ENCODE results near the gene NSUN6.

Gene NSUN6, protein sequence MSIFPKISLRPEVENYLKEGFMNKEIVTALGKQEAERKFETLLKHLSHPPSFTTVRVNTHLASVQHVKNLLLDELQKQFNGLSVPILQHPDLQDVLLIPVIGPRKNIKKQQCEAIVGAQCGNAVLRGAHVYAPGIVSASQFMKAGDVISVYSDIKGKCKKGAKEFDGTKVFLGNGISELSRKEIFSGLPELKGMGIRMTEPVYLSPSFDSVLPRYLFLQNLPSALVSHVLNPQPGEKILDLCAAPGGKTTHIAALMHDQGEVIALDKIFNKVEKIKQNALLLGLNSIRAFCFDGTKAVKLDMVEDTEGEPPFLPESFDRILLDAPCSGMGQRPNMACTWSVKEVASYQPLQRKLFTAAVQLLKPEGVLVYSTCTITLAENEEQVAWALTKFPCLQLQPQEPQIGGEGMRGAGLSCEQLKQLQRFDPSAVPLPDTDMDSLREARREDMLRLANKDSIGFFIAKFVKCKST

DNA sequence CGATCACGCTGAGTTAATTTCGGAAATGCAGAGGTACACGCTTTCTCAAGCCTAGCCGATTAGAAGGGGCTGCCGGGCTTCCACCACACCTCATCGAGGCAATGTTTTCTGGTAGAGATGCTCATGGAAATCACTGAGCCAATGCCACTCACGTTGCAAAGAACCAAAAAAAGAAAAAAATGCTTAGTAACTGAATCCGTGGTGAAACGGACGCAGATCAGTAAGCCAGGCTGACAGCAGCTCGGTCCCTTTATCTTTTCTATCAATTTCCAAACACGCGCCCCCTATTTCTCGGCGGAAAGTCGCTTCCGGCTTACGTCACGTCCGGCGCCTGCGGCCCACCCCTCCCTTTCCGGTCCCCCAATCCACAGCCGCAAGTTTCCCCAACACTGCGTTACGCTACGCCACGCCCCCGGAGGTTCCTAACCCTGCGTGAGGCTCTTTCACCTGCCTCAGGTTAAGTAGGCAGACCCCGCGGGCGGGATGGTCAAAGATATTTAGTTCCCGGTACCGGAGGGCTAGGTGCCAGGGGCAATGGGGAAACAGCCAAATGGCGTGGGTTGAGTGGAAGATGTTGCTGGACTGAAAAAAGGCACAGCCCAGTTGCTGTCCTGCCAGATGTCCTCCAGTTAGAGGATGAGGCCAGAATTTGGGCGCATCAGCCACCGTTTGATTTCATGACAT is at the start of gene NSUN6:
NSUN6 (minus strand) TSS at position 264 of the 684 bp plus-strand sequence. CDS start 384 bp downstream, outside the sequence.
- Mint-ChIP-seq H3K36me3 (ENCODE audit: low read depth) (peaks cover 20% of the 10 kb centered on the region), H3K27me3 (ENCODE audit: low read depth) (no peaks in the 10 kb centered on the region), H3K27ac (peak within 1 kb of the TSS; percentile 99), H3K9me3 (no peaks in the 10 kb centered on the region), H3K4me3 (peak within 1 kb of the TSS; percentile 97), H3K4me1 (ENCODE audit: low read depth) (peaks cover 30% of the 10 kb centered on the region)
- DNase-seq (ENCODE audit: low spot score), result peak; percentile 92

DNA sequence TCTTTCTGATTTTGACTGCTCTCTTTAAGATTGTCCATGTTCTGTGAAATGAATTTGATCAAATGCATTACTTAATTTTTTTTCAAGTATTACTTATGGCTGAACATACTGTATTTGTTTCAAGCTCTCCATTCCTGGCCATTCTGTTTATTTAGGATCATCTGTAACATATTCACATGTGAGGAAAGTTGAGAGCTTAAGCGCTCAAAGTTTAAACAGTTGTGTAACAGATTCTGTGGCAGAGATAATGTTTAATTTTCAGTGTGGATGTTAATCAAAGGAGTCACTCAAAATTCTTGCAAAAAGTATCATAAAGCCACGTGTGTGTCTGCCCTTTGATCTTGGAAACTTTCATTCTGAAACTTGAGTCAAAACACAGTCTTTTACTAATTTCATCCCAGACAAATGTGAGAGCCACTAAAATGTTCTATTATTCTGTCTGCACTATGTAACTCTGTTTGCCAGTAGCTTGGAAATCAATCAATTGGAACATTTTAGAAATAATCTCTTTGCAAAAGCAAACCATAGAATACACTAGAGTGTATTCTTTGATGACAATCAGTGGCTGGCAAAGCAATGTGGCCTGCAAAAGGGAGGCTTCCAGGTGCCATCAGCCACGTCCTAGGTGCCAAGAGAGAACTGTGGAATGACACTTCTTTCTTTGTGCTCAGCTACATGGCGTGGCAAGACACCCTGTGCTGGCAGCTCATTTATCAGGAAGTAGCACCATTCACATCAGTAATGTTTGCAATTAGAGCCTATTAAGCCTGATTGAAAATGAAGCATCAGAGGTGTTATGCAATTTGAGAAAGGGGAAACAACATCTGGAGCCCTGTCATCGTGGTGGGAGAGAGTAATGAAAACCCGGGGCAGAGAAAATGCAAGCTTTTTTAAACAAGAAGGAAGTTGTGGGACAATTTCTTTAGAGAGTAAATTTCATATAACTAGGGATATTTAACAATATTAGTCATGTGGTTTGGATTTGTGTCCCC is 48.8 kb upstream of the NSUN6 start:
- Mint-ChIP-seq H3K4me1 (ENCODE audit: low read depth) (peaks cover 9% of the 10 kb centered on the region), H3K9me3 (no peaks in the 10 kb centered on the region), H3K4me3 (no peak overlapping the region), H3K27me3 (ENCODE audit: low read depth) (peaks cover 4% of the 10 kb centered on the region), H3K36me3 (ENCODE audit: low read depth) (no peaks in the 10 kb centered on the region), H3K27ac (no peak overlapping the region)
- DNase-seq (ENCODE audit: low spot score), result no peak

DNA sequence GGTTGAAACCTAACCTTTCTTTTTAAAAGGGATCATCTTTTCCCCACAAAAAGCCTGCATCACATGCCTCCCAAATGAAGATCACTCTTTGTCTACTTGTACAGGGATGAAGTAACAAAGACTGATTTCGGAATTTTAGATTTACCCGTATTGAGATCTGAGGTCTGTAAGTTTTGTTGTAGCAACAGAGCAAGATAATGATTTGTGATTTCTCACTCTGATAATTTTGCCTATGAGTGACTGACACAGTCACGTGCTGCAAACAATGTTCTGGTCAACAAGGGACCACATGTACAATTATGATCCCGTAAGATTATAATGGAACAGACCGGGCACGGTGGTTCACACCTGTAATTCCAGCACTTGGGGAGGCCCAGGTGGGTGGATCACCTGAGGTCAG is 39.2 kb upstream of the NSUN6 start:
- peaks cover 3% of the 10 kb centered on the region for H3K27me3 Mint-ChIP-seq (ENCODE audit: low read depth)
- no peaks in the 10 kb centered on the region for H3K4me1 Mint-ChIP-seq (ENCODE audit: low read depth)
- no peaks in the 10 kb centered on the region for H3K9me3 Mint-ChIP-seq
- no peak for DNase-seq (ENCODE audit: low spot score)
- H3K36me3 Mint-ChIP-seq (ENCODE audit: low read depth), result no peaks in the 10 kb centered on the region
- H3K4me3 Mint-ChIP-seq, result no peak overlapping the region
- H3K27ac Mint-ChIP-seq, result no peak overlapping the region

DNA sequence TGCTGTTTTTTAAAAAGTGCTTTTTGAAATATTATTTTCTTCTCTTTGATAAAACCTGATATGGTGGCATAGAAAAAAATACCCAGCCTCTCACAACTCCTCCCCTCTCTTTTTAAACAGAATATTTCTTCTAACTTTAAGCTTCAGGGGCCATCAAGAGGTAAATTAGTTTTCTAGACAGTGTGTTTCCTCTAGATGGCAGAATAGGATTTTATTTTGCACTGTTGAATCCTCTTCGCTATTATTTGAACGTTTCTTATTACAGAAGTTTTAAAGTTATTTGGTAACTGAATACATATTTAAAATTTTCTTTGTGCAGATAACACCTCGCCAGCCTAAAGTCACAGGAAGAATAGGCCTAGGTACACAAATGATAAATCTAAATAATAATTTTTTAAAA is 38.1 kb upstream of the NSUN6 start:
- Mint-ChIP-seq H3K27ac (no peak overlapping the region), H3K27me3 (ENCODE audit: low read depth) (peaks cover 3% of the 10 kb centered on the region), H3K4me3 (no peak overlapping the region), H3K4me1 (ENCODE audit: low read depth) (peaks cover 9% of the 10 kb centered on the region), H3K9me3 (no peaks in the 10 kb centered on the region), H3K36me3 (ENCODE audit: low read depth) (no peaks in the 10 kb centered on the region)
- no peak for DNase-seq (ENCODE audit: low spot score)

DNA sequence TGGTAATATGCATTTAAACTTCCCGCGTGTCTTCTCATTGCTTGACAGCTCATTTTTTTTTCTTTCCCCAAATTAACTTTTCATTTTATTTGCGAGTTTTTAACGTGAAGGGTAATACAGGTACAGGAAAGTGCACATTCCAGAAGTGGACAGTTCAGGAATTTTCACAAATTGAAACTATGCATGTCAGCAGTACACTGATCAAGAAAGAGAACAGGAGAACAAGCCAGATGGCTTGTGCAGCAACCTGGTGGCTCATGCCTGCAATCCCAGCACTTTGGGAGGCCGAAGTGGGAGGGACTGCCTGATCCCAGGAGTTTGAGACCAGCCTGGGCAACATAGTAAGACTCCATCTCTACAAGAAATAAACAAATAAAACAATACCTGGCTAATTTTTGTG is 36.3 kb upstream of the NSUN6 start:
- Mint-ChIP-seq H3K36me3 (ENCODE audit: low read depth) (peaks cover 3% of the 10 kb centered on the region), H3K4me3 (no peak overlapping the region), H3K4me1 (ENCODE audit: low read depth) (peaks cover 23% of the 10 kb centered on the region), H3K9me3 (no peaks in the 10 kb centered on the region), H3K27ac (no peak overlapping the region), H3K27me3 (ENCODE audit: low read depth) (peaks cover 3% of the 10 kb centered on the region)
- no peak for DNase-seq (ENCODE audit: low spot score)

DNA sequence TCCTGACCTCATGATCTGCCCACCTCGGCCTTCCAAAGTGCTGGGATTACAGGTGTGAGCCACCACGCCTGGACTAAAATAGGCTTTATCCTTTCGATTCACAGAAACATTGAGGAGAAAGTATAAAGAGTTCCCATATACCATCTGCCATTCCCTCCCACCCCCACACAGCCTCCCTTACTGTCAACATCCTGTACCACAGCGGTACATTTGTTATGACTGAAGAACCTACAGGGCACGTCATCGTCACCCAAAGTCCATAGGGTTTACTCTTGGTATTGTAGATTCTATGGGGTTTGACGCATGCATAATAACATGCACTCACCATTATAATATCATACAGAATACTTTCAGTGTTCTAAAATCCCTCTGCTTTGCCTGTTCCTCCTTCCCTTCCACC is 35.8 kb upstream of the NSUN6 start:
- peaks cover 27% of the 10 kb centered on the region for H3K4me1 Mint-ChIP-seq (ENCODE audit: low read depth)

DNA sequence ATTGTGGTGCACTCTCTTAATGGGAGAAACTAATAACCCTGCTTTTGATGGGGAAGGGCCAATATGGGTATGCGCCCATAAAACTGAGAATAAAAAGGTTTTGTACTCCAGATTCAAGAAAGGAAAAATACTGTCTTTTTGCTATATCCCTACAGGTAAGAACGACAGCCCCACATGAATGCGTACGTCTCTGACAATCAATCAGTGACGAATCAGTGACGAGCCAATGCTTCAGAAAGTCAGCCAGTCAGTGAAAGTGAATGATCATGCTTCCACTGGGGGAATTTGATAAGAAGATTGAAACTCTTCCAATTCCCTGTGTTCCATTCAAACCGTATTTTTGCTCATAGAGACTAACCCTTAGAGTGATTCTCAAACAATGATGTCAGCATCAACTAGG is 34.2 kb upstream of the NSUN6 start:
- H3K27ac Mint-ChIP-seq, result no peak overlapping the region
- H3K4me3 Mint-ChIP-seq, result no peak overlapping the region
- peaks cover 34% of the 10 kb centered on the region for H3K4me1 Mint-ChIP-seq (ENCODE audit: low read depth)
- H3K36me3 Mint-ChIP-seq (ENCODE audit: low read depth), result peaks cover 7% of the 10 kb centered on the region
- H3K9me3 Mint-ChIP-seq, result no peaks in the 10 kb centered on the region
- peaks cover 3% of the 10 kb centered on the region for H3K27me3 Mint-ChIP-seq (ENCODE audit: low read depth)
- no peak for DNase-seq (ENCODE audit: low spot score)

More for the DNA sequence above, 35.8 kb upstream of the NSUN6 start:
- no peak for DNase-seq (ENCODE audit: low spot score)
- Mint-ChIP-seq H3K27me3 (ENCODE audit: low read depth) (peaks cover 3% of the 10 kb centered on the region), H3K36me3 (ENCODE audit: low read depth) (peaks cover 3% of the 10 kb centered on the region), H3K27ac (no peak overlapping the region), H3K4me3 (no peak overlapping the region), H3K9me3 (no peaks in the 10 kb centered on the region)

DNA sequence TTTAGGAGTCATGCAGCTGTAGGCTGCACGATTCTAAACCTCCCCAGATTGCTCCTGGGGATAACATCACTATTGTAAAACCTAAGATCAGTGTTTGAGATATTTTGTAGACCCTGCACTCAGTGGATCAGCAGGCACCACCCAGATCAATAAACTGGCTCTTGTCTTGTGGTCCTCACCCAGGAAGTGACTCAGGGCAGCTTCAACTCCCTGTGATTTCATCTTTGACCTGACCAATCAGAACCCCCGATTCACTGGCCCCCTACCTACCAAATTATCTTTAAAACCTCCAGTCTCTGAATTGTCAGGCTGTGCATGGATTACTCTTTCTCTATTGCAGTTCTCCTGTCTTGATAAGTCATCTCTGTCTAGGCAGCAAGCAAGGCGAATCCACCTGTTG is 33.6 kb upstream of the NSUN6 start:
- Mint-ChIP-seq H3K27me3 (ENCODE audit: low read depth) (peaks cover 3% of the 10 kb centered on the region), H3K27ac (no peak overlapping the region), H3K9me3 (no peaks in the 10 kb centered on the region), H3K4me3 (no peak overlapping the region), H3K36me3 (ENCODE audit: low read depth) (peaks cover 7% of the 10 kb centered on the region), H3K4me1 (ENCODE audit: low read depth) (peaks cover 34% of the 10 kb centered on the region)
- no peak for DNase-seq (ENCODE audit: low spot score)

DNA sequence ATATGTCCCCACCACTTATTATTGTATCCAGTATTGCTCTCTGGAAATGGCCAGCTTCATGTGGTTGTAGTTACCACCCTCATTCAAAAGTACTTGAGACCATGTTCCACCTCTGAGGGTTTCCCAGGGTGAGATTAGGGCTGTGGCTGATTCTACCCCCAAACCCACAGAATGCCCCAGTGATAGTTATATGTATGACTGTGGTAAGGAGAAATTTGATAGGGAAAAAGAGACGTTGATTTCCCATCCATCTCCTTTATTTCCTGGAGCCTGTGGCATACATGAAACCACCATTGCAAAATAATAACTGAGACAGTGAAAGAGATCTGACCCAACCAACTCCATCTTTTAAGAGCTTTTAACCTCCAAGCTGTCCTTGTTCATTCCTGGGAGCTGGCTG is 33.0 kb upstream of the NSUN6 start:
- H3K36me3 Mint-ChIP-seq (ENCODE audit: low read depth), result peaks cover 7% of the 10 kb centered on the region
- H3K4me1 Mint-ChIP-seq (ENCODE audit: low read depth), result peaks cover 34% of the 10 kb centered on the region
- H3K4me3 Mint-ChIP-seq, result no peak overlapping the region
- H3K27me3 Mint-ChIP-seq (ENCODE audit: low read depth), result peaks cover 3% of the 10 kb centered on the region
- DNase-seq (ENCODE audit: low spot score), result no peak
- H3K9me3 Mint-ChIP-seq, result no peaks in the 10 kb centered on the region
- H3K27ac Mint-ChIP-seq, result no peak overlapping the region

DNA sequence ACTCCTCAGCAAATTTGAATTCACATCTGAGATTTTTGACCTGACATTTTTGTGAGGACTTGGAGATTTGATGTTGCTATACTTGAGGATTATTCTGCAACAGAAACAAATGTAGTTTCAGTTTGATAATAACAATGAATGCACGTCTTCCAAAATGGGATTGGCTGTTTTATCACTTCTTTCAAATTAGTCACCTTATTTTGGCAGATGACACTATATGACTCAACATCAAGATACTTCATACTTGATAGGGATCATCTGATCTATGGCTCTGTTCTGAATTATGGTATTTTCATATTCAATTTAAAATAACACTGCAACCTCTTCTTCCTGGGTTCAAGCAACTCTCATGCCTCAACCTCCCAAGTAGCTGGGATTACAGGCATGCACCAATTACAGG is 32.0 kb upstream of the NSUN6 start:
- DNase-seq (ENCODE audit: low spot score), result no peak
- Mint-ChIP-seq H3K9me3 (no peaks in the 10 kb centered on the region), H3K27ac (peak overlapping the region; percentile 31), H3K4me3 (no peak overlapping the region), H3K36me3 (ENCODE audit: low read depth) (peaks cover 7% of the 10 kb centered on the region), H3K27me3 (ENCODE audit: low read depth) (no peaks in the 10 kb centered on the region), H3K4me1 (ENCODE audit: low read depth) (peaks cover 34% of the 10 kb centered on the region)

DNA sequence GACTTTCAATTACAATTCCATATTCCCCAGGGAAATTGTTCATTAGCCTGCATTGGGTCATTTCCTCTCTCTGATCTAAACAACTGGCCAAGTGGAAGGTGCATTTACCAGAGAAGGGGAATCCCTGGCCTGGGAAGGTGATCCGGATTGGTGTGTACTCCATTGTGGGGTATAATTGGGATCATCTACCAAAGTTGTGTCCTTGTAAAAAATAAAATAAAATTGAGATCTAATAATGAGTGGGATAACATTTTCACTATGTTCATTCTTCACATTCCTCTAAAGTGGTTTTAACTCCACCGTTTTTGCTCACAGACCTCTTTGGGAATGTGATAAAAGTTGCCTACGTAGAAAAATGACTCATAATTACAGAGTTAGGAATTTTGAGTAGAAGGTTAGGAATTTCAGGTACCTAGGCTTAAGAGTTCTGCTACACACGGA is 30.6 kb upstream of the NSUN6 start:
- peaks cover 8% of the 10 kb centered on the region for H3K36me3 Mint-ChIP-seq (ENCODE audit: low read depth)
- H3K27me3 Mint-ChIP-seq (ENCODE audit: low read depth), result no peaks in the 10 kb centered on the region
- H3K4me1 Mint-ChIP-seq (ENCODE audit: low read depth), result peaks cover 34% of the 10 kb centered on the region
- no peak for DNase-seq (ENCODE audit: low spot score)
- no peaks in the 10 kb centered on the region for H3K9me3 Mint-ChIP-seq
- H3K4me3 Mint-ChIP-seq, result no peak overlapping the region
- H3K27ac Mint-ChIP-seq, result no peak overlapping the region

DNA sequence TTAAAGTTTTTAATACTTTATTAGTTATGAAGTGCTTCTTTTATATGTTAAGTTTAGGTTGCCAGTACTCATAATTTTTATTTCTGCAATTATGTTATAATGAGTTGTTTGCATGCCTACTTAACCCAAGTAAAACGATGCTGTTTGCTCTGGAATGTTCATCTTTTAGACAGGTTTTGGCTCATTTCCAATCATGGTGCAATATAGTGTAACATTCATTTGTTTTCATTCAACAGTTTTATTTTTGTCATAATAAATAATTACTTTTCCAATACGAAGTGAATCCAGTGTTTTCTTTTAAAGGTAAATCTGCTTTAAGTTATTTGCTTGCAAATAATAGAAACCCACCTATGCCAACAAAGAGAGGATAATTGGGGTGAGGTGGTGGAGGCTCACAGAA is 30.0 kb upstream of the NSUN6 start:
- no peaks in the 10 kb centered on the region for H3K27me3 Mint-ChIP-seq (ENCODE audit: low read depth)
- DNase-seq (ENCODE audit: low spot score), result no peak
- H3K27ac Mint-ChIP-seq, result no peak overlapping the region
- peaks cover 34% of the 10 kb centered on the region for H3K4me1 Mint-ChIP-seq (ENCODE audit: low read depth)
- peaks cover 11% of the 10 kb centered on the region for H3K36me3 Mint-ChIP-seq (ENCODE audit: low read depth)
- no peak overlapping the region for H3K4me3 Mint-ChIP-seq
- no peaks in the 10 kb centered on the region for H3K9me3 Mint-ChIP-seq

DNA sequence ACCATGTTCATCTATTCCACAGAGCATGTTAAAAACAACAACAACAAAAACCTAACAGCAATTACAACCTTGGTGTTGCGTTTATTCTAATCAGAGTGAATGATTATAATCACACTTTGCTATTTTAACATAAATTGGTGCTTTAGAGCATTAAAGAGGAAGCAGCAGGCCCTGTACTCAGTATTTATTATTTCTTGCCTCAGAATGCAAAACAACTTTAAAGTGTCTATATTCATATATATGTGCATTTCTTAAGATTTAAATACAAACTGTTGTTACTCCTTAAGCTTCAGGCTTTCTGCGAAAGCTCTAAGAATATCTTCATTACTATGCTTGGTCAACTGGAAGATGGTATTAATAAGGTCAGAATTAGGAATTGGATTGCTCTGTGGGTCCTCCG is 29.4 kb upstream of the NSUN6 start:
- Mint-ChIP-seq H3K4me3 (no peak overlapping the region), H3K9me3 (no peaks in the 10 kb centered on the region), H3K27ac (no peak overlapping the region), H3K27me3 (ENCODE audit: low read depth) (no peaks in the 10 kb centered on the region), H3K4me1 (ENCODE audit: low read depth) (peaks cover 34% of the 10 kb centered on the region), H3K36me3 (ENCODE audit: low read depth) (peaks cover 13% of the 10 kb centered on the region)
- DNase-seq (ENCODE audit: low spot score), result no peak

Measured in T-helper 2 cell treated with Interferon-gamma antibody and Interleukin-4, amounts not matched to agents 5 μg/mL and 100 μg/mL, for 36 hours (primary cell).